ENCODE results near the gene ANGPT4. TPM values are rescaled to one million over a fixed set of nuclear protein-coding genes. Genes with fewer than 3 reads are reported as not detected.

The ANGPT4 gene
- total and polyA plus RNA-seq, 10 of the 15 experiments (the other 5 are each of a cell fraction or from before 2014, with no cell fraction given) = 0.01 to 0.16 TPM; not detected in 8

DNA sequence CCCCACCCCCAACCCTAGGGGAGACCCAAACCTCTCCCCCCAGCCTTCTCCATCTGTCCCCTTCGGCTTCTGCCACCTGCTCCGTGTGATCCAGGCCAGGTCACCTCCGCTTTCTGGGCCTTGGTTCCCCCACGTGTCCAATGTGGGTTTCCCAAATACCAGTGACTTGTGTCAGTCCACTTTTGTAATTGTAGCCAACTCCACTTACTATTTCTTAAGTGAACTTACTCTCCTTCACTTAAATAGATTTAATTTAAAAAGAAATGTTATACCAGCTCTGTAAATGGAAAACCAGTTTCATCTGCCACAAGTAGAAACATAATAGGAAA lies 92.6 kb downstream of the ANGPT4 start:
- no TSS peak for BruUV-seq (replicated peaks)
- no peak overlapping the region for H2AFZ ChIP-seq (ENCODE audit: control insufficient read depth, low read depth, low read length)
- CTCF ChIA-PET = interaction anchor here (0.9 kb wide), 1 partner anchor 132 kb away, joined by 6 read pairs; no protein-coding TSS in a partner anchor
- no peaks in the 10 kb centered on the region; the same call in 1 of the 2 replicates for H3K4me1 ChIP-seq (ENCODE audit: control insufficient read depth, insufficient read depth, low read length)
- WGBS (ENCODE audit: insufficient coverage, insufficient replicate concordance, low lambda C conversion rate, missing lambda C conversion rate) = 69% methylated on average over 4 of the region's 4 CpGs
- H3K4me2 ChIP-seq (ENCODE audit: control insufficient read depth, insufficient read depth) = no peak overlapping the region
- H3K79me2 ChIP-seq (ENCODE audit: control insufficient read depth, insufficient read depth, low read length) = no peaks in the 10 kb centered on the region
- no peak overlapping the region for H3K9ac ChIP-seq (ENCODE audit: control insufficient read depth, insufficient read depth, low read length)
- H4K20me1 ChIP-seq (ENCODE audit: control insufficient read depth, insufficient read depth) = no peaks in the 10 kb centered on the region
- no peak overlapping the region for H3K4me3 ChIP-seq
- H3K9me3 ChIP-seq (replicated peaks; ENCODE audit: control insufficient read depth, insufficient read depth, low read length) = no peaks in the 10 kb centered on the region; the same call in 2 of the 3 replicates
- no peak for FAIRE-seq
- TF ChIP-seq POLR2AphosphoS5 (IDR thresholded peaks at IDR 0.05; ENCODE audit: low read length) (no peak), ZSCAN29 (IDR thresholded peaks at IDR 0.05) (no peak), ETV6 (conservative IDR thresholded peaks at IDR 0.05 in 1 of 2, IDR thresholded peaks at IDR 0.05 in 1 of 2; ENCODE audit: borderline replicate concordance in 1 of 2, low read depth in 1 of 2) (no peak)
- ATAC-seq = no peak
- intact Hi-C loops (cut with micrococcal nuclease; ENCODE audit: unreplicated experiment) = no loop called here
- no peak overlapping the region for H3K27ac ChIP-seq (ENCODE audit: control insufficient read depth, insufficient read depth)
- H3K36me3 ChIP-seq (ENCODE audit: control insufficient read depth in 2 of 2, insufficient read depth in 2 of 2, low read length in 1 of 2) = no peaks in the 10 kb centered on the region
- in situ Hi-C loops (cut with MboI) = no loop called here
- H3K27me3 ChIP-seq (replicated peaks in 1 of 2; ENCODE audit: control insufficient read depth in 2 of 2, insufficient read depth in 2 of 2, low read length in 1 of 2) = no peaks in the 10 kb centered on the region
- RAD21 ChIA-PET (ENCODE audit: unreplicated experiment) = no interaction called here
- POLR2A ChIA-PET = no interaction called here
- DNase-seq (ENCODE audit: low read depth, low spot score) = no peak
- SMC1A ChIA-PET (ENCODE audit: uncharacterized antibody, unreplicated experiment) = no interaction called here

DNA sequence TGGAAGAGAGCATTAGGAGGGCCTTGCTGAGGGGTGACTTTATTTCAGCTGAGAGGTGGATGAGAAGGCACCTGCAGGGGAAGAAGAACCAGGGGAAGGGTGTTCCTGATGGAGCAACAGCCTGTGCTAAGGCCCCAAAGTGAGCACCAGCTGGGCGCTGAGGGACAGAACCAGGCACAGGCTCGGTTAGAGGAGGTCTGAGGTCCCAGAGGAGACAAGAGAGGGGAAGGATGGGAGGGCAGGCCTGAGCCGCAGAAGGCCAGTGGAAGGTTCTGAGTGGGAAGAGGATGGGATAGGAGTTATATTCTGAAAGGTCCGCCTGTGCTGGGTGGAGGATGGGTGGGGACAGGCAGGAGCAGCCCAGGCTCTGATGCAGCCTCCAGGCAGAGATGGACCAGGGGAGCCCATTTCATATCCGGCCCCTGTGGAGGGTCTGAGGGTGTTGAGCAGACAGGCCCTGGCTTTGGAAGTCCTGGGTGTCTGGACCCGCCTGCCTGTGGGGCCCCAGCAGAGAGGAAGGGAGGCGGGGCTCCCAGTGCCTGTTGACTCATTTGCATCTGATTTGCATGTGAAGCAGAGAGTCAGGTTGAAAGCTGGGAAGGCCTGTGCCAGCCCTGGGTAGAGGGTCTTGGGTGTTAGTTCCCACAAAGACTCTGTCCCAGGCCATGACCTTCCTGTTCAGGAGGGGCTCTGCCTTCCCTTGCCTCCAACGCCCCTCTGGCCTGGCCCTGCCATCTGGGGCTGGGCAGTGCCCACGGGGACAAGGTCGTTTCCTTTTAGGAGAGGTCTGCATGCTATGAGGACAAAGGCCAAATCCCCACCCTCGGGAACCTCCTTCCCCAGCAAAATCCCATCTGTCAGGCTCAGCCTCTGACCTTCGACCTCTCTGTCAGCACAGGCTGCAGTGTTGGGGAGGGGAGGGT lies 93.2 kb downstream of the ANGPT4 start:
- no peak overlapping the region for H3K4me3 ChIP-seq
- ATAC-seq (no peak), FAIRE-seq (no peak), DNase-seq (ENCODE audit: low read depth, low spot score) (no peak)
- H2AFZ ChIP-seq (ENCODE audit: control insufficient read depth, low read depth, low read length) = no peak overlapping the region
- ChIA-PET CTCF (interaction anchor here (0.7 kb wide), 1 partner anchor 378 kb away, joined by 4 read pairs; no protein-coding TSS in a partner anchor), POLR2A (interaction anchor here (0.7 kb wide), 1 partner anchor 116 kb away, joined by 5 read pairs; no protein-coding TSS in a partner anchor), RAD21 (ENCODE audit: unreplicated experiment) (no interaction called here), SMC1A (ENCODE audit: uncharacterized antibody, unreplicated experiment) (no interaction called here)
- no peaks in the 10 kb centered on the region; the same call in 1 of the 2 replicates for H4K20me1 ChIP-seq (ENCODE audit: control insufficient read depth, insufficient read depth)
- intact Hi-C loops (cut with micrococcal nuclease; ENCODE audit: unreplicated experiment) = no loop called here
- TF ChIP-seq JUNB (IDR thresholded peaks at IDR 0.05) (no peak), NR2F1 (conservative IDR thresholded peaks at IDR 0.05) (no peak), PAX5 (IDR thresholded peaks at IDR 0.05; ENCODE audit: borderline replicate concordance, low read depth, low read length) (no peak), KLF5 (IDR thresholded peaks at IDR 0.05; ENCODE audit: partially characterized antibody) (no peak), MYC (IDR thresholded peaks at IDR 0.05; ENCODE audit: insufficient read depth, insufficient read length, insufficient replicate concordance, low read length, severe bottlenecking) (no peak), TBL1XR1 (IDR thresholded peaks at IDR 0.05; ENCODE audit: low read depth, low read length) (no peak), TCF7 (IDR thresholded peaks at IDR 0.05; ENCODE audit: borderline replicate concordance) (no peak), CBX5 (IDR thresholded peaks at IDR 0.05; ENCODE audit: low read depth) (no peak), NFYB (IDR thresholded peaks at IDR 0.05; ENCODE audit: insufficient read depth, low read depth, low read length) (no peak), CBX3 (IDR thresholded peaks at IDR 0.05; ENCODE audit: borderline replicate concordance, low read depth) (no peak)
- H3K9me3 ChIP-seq (replicated peaks; ENCODE audit: control insufficient read depth, insufficient read depth, low read length) = no peaks in the 10 kb centered on the region; the same call in 2 of the 3 replicates
- no peak overlapping the region for H3K4me2 ChIP-seq (ENCODE audit: control insufficient read depth, insufficient read depth)
- H3K27me3 ChIP-seq (replicated peaks in 1 of 2; ENCODE audit: control insufficient read depth in 2 of 2, insufficient read depth in 2 of 2, low read length in 1 of 2) = no peaks in the 10 kb centered on the region
- no peaks in the 10 kb centered on the region for H3K36me3 ChIP-seq (ENCODE audit: control insufficient read depth in 2 of 2, insufficient read depth in 2 of 2, low read length in 1 of 2)
- no peaks in the 10 kb centered on the region; the same call in 1 of the 2 replicates for H3K4me1 ChIP-seq (ENCODE audit: control insufficient read depth, insufficient read depth, low read length)
- BruUV-seq (replicated peaks) = no TSS peak
- no peaks in the 10 kb centered on the region for H3K79me2 ChIP-seq (ENCODE audit: control insufficient read depth, insufficient read depth, low read length)
- in situ Hi-C loops (cut with MboI) = no loop called here
- no peak overlapping the region for H3K9ac ChIP-seq (ENCODE audit: control insufficient read depth, insufficient read depth, low read length)
- WGBS (ENCODE audit: insufficient coverage, insufficient replicate concordance, low lambda C conversion rate, missing lambda C conversion rate) = 37% methylated on average over 11 of the region's 12 CpGs
- no peak overlapping the region for H3K27ac ChIP-seq (ENCODE audit: control insufficient read depth, insufficient read depth)
